GM10266 (cell line): ENCODE data around the gene NACC1.
A peak's percentile ranks its signal among the peaks of the same experiment; 100 is the strongest.

ENCODE experiments used
- DNase-seq: peaks from one replicate; pipeline ENCODE4 v3.0.0; 2012; ENCODE audit errors: extremely low spot score
- CTCF ChIP-seq: IDR thresholded peaks from 2 replicates; pipeline ENCODE4 v1.5.1; 2012; ENCODE audit warnings: mild to moderate bottlenecking, low read depth; ENCODE audit not compliant: control insufficient read depth, insufficient read depth; ENCODE audit errors: missing control alignments

Gene NACC1

GRCh38 chr19:13101590-13102415 is 16.3 kb upstream of the NACC1 start:
- TF ChIP-seq CTCF = no peak
- DNase-seq = no peak

GRCh38 chr19:13102416-13102665 is 15.7 kb upstream of the NACC1 start:
- no peak for DNase-seq
- no peak for TF ChIP-seq CTCF

GRCh38 chr19:13102666-13103580 is 15.1 kb upstream of the NACC1 start, which contains the start of gene LYL1:
Gene LYL1 (minus strand): TSS chr19:13102858. CDS start chr19:13101171, 1,687 bp downstream.
- DNase-seq = peak; percentile 83
- no peak for TF ChIP-seq CTCF

- no peak for DNase-seq
- no peak for TF ChIP-seq CTCF
These were observed 14.3 kb upstream of the NACC1 start for GRCh38 chr19:13103581-13104359.

- peak; percentile 87 for DNase-seq
- TF ChIP-seq CTCF = peak; percentile 96
These were observed 13.7 kb upstream of the NACC1 start for GRCh38 chr19:13104360-13104847.

- no peak for TF ChIP-seq CTCF
- no peak for DNase-seq
These were observed 13.0 kb upstream of the NACC1 start for GRCh38 chr19:13104848-13105711.
